Subcutaneous abdominal adipose tissue (tissue), 5 donors: Measurements from ENCODE around the gene UACA.

Experiments
- H3K27ac ChIP-seq: one replicate; pipeline ENCODE4 v1.7.0; 2013; ENCODE audit warnings: low read depth, mild to moderate bottlenecking, inconsistent platforms, low read length, moderate library complexity
- H3K27me3 ChIP-seq, 5 donors: one replicate each; pipeline ENCODE4 v1.7.0; 2013; ENCODE audit warnings: low read length in 5 of 5, inconsistent platforms in 1 of 5; ENCODE audit not compliant: control insufficient read depth in 5 of 5, insufficient read depth in 4 of 5
- H3K36me3 ChIP-seq, 5 donors: one replicate each; pipeline ENCODE4 v1.7.0; 2013; ENCODE audit warnings: low read length in 5 of 5; ENCODE audit not compliant: control insufficient read depth in 5 of 5, insufficient read depth in 5 of 5
- H3K4me1 ChIP-seq, 5 donors: one replicate each; pipeline ENCODE4 v1.7.0; 2013; ENCODE audit warnings: low read length in 5 of 5, mild to moderate bottlenecking in 3 of 5, moderate library complexity in 1 of 5; ENCODE audit not compliant: control insufficient read depth in 5 of 5, insufficient read depth in 5 of 5
- H3K4me3 ChIP-seq, 5 donors: one replicate each; pipeline ENCODE4 v1.7.0; 2013; ENCODE audit warnings: low read length in 5 of 5, low read depth in 1 of 5
- H3K9ac ChIP-seq, 5 donors: one replicate each; pipeline ENCODE4 v1.7.0; 2013; ENCODE audit warnings: low read length in 5 of 5, mild to moderate bottlenecking in 4 of 5, moderate library complexity in 3 of 5
- H3K9me3 ChIP-seq, 5 donors: one replicate each; pipeline ENCODE4 v1.7.0; 2013; ENCODE audit warnings: low read length in 5 of 5; ENCODE audit not compliant: control insufficient read depth in 5 of 5
- donor health status: healthy.
- donor health status: healthy.
- donor health status: healthy.
- donor health status: healthy.
- donor health status: healthy.

The UACA gene

GRCh38 chr15:70605606-70606410 lies 157.6 kb downstream of the UACA start:
- Histone ChIP-seq H3K36me3 (no peaks in the 10 kb centered on the region), H3K9ac (peak overlapping the region in 1 of 5 donors; percentile 40), H3K27me3 (no peaks in the 10 kb centered on the region), H3K4me1 (peaks cover 9 to 28% (median 24%) of the 10 kb centered on the region in 5 donors), H3K9me3 (no peaks in the 10 kb centered on the region), H3K4me3 (no peak overlapping the region), H3K27ac (no peak overlapping the region)

- Histone ChIP-seq H3K4me3 (no peak overlapping the region), H3K27me3 (no peaks in the 10 kb centered on the region), H3K4me1 (peaks cover 9 to 28% (median 24%) of the 10 kb centered on the region in 5 donors), H3K9me3 (peaks cover 0 to 4% (median 0%) of the 10 kb centered on the region in 5 donors), H3K9ac (peak overlapping the region in 2 of 5 donors; percentile 26 to 40), H3K27ac (no peak overlapping the region), H3K36me3 (no peaks in the 10 kb centered on the region)
Observed at GRCh38 chr15:70604666-70605315, 158.6 kb downstream of the UACA start.
